GM18498 (cell line): ENCODE results near the gene PAAF1.

Experiments used
- ATAC-seq: cut with Tn5 transposase; IDR thresholded peaks from one replicate; pipeline ENCODE4 v1.9.1; 2021; ENCODE audit warnings: mild to moderate bottlenecking, moderate library complexity; ENCODE audit not compliant: unreplicated experiment

The PAAF1 gene

DNA sequence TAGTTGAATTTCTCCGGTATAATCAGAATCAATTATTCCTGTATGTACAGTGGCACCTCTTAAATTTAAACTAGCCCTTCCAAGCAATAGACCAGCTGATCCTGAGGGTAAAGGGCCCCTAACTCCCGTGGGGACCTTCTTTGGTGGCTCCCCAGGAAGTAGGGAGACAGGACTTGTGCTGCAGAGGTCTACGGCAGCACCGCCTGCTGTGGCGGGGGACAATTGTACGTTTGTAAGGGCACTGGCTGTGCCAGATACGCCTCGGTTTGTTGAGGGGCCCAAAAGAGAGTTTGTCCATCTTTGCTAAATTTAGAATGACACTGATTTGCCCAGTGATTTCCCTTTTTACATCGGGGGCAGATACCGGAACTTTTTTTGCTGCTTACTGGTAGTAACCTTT lies 68.1 kb downstream of the PAAF1 start:
- ATAC-seq: no peak

DNA sequence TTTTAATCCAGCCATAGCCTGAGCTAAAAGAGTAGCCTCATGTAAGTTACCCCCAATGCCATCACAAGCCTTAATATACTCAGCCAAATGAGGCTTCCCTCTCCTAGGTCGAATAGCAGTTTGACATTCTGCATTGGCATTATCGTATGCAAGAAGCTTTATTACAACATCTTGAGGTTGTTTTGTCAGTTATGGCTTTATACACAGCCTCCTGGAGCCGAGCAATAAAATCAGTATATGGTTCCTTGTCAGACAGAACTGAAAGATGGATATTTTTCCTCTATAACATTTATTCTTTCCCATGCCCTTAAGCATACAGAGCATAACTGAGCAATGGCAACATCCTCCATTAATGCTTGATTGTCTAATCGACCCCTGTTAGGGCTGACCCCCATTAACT lies 68.6 kb downstream of the PAAF1 start:
- no peak for ATAC-seq

DNA sequence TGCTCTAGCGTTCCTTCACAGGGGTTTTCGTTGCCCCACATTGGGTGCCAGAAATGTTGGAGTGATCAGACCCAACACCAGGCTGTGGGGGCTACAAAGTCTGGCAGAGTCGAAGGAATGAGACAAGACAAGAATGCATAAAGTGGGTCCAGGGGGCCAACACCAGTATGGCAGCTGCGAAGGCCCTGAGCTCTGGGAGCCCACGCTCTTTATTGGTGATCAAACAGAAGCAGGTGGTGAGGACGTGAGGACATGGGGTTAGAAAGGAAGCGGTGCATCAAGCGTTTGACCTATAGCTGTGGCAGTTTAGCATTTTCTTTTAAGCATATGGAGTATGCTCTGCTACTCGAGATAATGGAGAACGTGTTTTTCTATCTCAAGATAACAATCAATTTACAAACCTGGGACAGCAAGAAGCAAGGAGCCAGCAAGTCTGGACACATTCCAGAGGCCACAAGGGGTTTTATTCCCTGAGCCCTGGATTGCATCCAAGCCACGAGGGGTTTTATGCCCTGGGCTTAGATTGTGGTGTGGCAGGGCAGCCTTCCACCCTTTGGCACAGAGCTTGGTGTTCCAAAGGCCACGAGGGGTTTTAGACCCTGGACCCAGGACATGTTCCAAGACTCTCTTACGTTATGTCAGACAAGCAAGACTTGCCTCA lies 70.1 kb downstream of the PAAF1 start:
- ATAC-seq: no peak

GRCh38 chr11:73949246-73949645 lies 72.4 kb downstream of the PAAF1 start:
- no peak for ATAC-seq

DNA sequence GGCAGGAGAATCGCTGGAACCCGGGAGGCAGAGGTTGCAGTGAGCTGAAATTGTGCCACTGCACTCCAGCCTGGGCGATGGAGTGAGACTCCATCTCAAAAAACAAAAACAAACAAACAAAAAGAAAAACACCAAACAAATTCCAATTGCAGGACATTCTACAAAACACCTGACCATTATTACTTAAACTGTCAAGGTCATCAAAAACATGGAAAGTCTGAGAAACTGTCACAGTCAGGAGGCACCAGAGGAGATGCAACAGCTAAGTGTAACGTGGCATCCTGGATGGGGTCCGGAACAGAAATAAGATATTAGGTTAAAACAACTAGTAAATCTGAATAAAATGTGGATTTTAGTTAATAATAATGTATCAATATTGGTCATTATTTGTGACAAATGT lies 73.1 kb downstream of the PAAF1 start:
- ATAC-seq: no peak

GRCh38 chr11:73950869-73951710 lies 74.3 kb downstream of the PAAF1 start, which contains the start of gene DNAJB13:
Gene DNAJB13 (plus strand): TSS chr11:73951026. CDS start chr11:73951070, 44 bp downstream.
- ATAC-seq: peak; percentile 74

GRCh38 chr11:73951797-73952196 lies 75.0 kb downstream of the PAAF1 start:
- ATAC-seq: no peak

DNA sequence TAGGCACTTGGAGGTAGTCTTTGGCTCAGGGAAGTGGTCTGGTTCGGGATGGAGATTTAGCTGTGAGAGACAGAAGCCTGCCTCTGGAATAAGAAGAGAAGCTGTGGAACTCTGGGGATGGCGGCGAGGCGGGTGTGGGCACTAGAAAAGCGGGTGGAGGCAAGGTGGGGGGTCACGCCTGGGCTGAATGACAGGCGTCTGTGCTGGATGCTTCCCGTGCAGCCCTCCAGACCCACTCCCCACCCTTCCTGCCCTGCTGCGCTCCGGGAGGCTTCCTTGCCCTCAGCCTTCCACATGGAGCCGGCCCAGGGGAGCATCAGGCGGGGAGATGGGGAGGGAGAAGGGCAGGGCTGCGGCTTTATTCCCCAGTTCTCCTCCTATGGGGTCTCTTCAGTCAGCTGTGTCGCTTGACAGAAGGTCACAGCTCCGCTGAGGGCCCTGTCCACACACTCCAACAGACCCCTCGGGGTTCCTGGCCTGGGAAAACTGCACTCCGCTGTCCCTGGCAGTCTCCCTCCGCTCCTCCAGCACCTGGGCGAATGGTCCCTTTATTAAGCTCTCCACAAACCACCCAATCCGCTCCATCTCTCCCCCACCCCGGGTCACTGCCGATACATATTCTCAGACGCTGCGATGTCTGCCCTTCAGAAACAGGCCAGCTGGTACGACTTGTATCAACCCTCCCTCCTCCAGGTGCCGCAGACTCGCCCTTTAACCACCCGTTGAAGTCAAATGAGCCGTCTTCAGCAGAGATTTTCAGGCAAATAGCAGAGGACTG lies 80.3 kb downstream of the PAAF1 start:
- no peak for ATAC-seq

GRCh38 chr11:73957654-73958361 lies 81.0 kb downstream of the PAAF1 start:
- ATAC-seq: no peak

DNA sequence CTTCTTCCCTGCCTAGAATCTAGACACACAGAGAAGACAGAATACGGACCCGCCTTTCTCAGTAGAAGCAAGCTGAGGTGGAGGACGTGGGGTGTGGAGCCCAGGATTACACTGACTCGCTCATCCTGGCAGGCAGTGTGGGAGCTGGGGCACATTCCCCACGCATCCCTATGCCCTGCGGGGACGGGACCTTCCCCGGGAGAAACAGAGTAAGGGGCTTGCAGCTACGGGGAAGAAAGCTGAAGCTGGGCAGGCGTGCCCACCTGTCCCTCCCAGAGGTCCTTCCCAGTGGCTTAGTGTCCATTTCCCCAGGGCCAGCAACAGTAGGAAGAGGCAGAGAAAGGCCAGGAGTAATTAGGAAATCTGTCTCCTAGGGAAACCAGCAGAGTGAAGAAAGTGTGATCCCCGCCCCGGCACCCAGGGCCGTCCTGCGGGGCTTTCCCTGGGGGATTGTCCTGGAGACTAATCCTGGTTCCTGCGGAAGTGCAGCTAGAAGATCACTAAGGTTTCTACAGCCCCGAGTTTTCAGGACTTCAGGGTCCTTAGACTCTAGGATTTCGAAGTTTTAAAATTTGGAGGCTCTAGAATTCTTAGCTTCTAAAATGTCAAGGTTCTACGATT lies 81.8 kb downstream of the PAAF1 start:
- ATAC-seq: no peak

- no peak for ATAC-seq
Observed at GRCh38 chr11:73961321-73961720, 84.5 kb downstream of the PAAF1 start.

GRCh38 chr11:73962101-73962705 lies 85.4 kb downstream of the PAAF1 start:
- no peak for ATAC-seq

DNA sequence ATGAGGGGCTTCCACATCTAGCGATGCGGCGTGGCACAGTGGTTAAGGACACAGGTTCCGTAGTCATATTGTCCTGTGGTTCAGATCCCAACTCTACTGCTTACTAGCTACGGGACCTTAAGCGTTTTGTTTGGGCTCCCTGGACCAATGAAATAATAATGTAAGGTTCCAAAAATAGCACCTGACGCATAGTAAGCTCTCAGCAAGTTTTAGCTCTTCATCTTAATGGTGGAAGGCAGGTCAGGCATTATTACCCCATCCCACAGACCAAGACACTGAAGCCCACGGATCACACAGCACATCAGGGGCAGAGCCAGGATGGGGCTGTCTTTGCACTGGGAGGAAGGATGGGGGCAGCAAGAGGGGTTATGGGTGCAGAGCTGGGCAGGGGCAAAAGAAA lies 87.1 kb downstream of the PAAF1 start:
- ATAC-seq: no peak

GRCh38 chr11:73965076-73965763 lies 88.4 kb downstream of the PAAF1 start:
- ATAC-seq: no peak

DNA sequence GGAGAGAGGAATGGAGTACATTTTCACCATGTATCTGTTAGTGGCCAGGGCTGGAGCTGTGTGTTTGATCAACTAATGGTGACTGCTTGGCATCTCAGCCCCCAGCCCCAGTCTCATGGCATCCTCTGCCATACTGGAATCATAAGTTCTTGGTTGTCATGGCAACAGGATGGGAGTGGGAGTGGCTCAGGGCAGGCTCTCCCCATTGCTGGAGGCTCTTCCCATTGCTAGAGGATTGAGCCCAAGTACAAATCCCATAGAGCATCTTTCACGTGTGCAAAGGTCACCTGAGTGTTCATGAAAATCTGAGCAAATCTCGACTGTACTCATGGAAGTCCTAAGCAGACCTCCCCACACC lies 88.9 kb downstream of the PAAF1 start:
- ATAC-seq: no peak

DNA sequence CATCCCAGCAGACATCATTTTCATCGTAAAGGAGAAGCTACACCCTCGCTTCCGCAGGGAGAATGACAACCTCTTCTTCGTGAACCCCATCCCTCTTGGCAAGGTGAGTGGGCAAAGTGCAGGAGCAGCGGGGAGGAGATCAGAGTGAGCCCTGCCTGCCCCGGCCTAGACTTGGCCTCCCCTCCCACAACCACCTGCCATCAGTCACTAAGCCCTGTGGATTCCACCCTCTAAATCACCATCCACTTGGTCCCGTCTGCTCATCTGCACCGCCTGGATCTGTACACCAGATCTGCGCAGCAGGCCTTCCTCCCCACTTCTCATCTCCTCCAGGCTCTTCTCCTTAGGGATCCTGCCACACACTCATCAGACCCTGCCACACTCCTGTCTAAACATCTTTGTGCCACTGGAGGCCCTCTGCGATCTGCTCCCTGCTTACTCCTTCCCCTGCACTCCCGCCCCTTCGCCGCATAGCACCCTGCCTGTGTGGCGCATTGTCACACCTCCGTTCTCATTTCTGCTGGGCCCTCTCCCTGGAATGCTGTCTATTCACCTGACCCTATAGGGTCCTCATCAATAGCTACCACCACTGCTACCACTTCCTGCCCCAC lies 91.7 kb downstream of the PAAF1 start:
- ATAC-seq: no peak

GRCh38 chr11:73969091-73969490 lies 92.3 kb downstream of the PAAF1 start:
- ATAC-seq: no peak

GRCh38 chr11:73969991-73970800 lies 93.4 kb downstream of the PAAF1 start:
- ATAC-seq: no peak
